ES-I3 (cell line): ENCODE measurements around the gene CSPG4.
"Not testable (repeated sequence)": the region's sequence is repeated elsewhere in the genome, so short reads cannot be mapped to it uniquely, and the experiment has no call there.

Experiments
- H3K36me3 ChIP-seq: 2 replicates; pipeline ENCODE4 v1.6.1; 2013; ENCODE audit warnings: mild to moderate bottlenecking, low read length, control low read depth, moderate library complexity; ENCODE audit not compliant: insufficient read depth
- H3K4me1 ChIP-seq: 2 replicates; pipeline ENCODE4 v1.6.1; 2013; ENCODE audit warnings: mild to moderate bottlenecking, control low read depth, low read length; ENCODE audit not compliant: insufficient read depth
- H3K9ac ChIP-seq: 2 replicates; pipeline ENCODE4 v1.6.1; 2013; ENCODE audit warnings: low read depth, mild to moderate bottlenecking, low read length, moderate library complexity
- H3K9me3 ChIP-seq: 2 replicates; pipeline ENCODE4 v1.6.1; 2013; ENCODE audit warnings: mild to moderate bottlenecking, low read length, moderate library complexity; ENCODE audit not compliant: control insufficient read depth, insufficient read depth

CSPG4 gene, protein sequence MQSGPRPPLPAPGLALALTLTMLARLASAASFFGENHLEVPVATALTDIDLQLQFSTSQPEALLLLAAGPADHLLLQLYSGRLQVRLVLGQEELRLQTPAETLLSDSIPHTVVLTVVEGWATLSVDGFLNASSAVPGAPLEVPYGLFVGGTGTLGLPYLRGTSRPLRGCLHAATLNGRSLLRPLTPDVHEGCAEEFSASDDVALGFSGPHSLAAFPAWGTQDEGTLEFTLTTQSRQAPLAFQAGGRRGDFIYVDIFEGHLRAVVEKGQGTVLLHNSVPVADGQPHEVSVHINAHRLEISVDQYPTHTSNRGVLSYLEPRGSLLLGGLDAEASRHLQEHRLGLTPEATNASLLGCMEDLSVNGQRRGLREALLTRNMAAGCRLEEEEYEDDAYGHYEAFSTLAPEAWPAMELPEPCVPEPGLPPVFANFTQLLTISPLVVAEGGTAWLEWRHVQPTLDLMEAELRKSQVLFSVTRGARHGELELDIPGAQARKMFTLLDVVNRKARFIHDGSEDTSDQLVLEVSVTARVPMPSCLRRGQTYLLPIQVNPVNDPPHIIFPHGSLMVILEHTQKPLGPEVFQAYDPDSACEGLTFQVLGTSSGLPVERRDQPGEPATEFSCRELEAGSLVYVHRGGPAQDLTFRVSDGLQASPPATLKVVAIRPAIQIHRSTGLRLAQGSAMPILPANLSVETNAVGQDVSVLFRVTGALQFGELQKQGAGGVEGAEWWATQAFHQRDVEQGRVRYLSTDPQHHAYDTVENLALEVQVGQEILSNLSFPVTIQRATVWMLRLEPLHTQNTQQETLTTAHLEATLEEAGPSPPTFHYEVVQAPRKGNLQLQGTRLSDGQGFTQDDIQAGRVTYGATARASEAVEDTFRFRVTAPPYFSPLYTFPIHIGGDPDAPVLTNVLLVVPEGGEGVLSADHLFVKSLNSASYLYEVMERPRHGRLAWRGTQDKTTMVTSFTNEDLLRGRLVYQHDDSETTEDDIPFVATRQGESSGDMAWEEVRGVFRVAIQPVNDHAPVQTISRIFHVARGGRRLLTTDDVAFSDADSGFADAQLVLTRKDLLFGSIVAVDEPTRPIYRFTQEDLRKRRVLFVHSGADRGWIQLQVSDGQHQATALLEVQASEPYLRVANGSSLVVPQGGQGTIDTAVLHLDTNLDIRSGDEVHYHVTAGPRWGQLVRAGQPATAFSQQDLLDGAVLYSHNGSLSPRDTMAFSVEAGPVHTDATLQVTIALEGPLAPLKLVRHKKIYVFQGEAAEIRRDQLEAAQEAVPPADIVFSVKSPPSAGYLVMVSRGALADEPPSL (N-terminal part only)

DNA sequence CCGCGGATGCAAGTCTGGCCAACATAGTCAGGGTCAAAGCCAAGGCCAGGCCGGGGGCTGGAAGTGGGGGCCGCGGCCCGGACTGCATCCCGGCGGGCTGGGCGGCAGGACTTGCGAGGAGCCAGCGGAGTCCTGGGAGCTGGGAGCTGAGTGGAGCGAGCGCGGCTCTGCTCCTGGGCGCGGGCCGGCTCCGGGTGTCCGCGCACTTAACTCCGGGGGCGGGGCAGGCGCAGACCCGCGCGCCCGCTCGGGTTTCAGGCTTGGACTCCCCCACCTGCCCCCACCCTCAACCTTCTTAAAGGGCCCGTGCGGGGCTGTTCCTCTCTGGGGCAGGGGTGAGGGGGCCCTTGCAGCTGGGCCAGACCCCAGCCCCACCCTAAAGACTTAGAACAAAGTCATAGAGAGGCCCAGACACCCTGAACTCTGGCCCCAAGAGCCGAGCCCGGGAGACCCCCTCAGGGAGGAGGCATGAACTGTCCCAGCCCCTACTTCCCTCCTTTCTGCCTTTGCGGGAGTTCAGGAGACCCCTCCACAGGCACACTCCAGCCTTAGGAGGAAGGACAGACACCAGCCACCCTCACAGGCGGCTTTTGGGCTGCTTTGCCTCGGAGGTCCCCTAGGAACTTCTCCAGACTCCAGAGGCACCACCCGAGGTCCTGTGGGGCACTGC, at the start of gene CSPG4:
CSPG4 (minus strand) TSS at position 181 of the 670 bp plus-strand sequence; CDS start at position 88, 93 bp downstream.
- H3K36me3 ChIP-seq, result no peaks in the 10 kb centered on the region
- peaks cover 9% of the 10 kb centered on the region; the same call in 1 of the 2 replicates for H3K4me1 ChIP-seq
- H3K9me3 ChIP-seq, result no peaks in the 10 kb centered on the region
- H3K9ac ChIP-seq, result peak within 1 kb of the TSS; percentile 74

DNA sequence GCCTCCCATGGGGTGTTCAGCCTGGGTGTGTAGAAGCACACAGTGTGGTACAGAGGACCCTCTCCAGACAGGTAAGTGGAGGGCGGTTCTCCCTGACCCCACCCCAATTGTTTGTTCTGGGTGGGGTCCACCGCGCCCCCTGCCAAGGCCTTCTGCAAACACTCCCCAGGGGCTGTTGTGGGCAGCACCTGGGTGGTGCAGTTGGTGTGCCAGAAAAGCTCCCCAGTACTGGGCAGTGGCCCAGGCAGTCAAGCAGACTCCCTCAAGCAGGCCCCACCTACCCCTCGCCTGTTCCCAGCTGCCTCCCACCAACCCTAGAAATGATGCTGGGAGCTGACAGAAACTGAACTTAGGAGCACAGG, 49.7 kb upstream of the CSPG4 start:
- H3K9ac ChIP-seq, H3K9me3 ChIP-seq, H3K4me1 ChIP-seq, H3K36me3 ChIP-seq: not testable (repeated sequence)

DNA sequence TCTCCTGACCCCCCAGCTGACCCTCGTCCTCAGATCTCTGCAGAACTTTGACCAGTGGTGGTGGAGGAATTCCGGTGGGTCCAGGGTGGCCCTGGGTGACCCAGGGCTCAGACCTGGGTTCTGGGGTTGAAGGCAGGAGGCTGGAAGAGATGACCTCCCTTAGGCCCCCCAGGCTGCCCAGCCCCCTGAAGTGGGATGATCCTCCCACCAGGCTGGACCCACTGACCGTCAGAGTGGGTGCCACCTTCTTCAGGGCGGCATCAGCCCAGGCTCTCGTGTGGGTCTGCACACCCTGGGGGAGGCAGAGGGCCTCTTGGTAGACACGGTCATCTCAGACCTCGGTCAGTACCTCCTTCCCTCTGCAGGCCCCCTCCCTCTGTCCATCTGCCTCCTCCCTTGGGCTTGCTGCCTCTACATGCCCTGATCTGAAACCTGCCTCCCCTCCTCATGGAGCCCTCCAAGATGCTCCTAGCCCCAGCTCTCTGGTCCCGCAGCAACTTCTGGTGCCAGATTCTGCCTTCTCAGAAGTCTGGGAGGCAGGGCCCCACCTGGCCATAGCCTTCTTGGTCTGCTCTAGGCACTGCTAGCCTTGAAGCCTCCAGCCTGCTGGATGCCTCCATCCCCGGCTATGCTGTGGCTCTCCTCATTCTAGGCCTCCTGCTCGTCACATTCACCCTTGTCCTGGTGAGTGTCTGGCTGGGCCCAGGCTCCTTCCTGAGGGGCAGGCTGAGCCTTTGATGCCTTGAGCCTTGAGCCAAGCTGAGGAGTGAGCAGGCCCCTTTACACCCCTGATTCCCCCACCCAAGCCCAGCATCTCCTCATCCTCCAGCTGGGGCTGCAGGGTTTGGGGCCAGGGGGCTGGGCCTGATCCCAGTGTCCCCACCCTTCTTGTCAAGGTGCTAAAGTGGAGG, 49.1 kb upstream of the CSPG4 start:
- no peaks in the 10 kb centered on the region for H3K36me3 ChIP-seq
- no peaks in the 10 kb centered on the region for H3K4me1 ChIP-seq

DNA sequence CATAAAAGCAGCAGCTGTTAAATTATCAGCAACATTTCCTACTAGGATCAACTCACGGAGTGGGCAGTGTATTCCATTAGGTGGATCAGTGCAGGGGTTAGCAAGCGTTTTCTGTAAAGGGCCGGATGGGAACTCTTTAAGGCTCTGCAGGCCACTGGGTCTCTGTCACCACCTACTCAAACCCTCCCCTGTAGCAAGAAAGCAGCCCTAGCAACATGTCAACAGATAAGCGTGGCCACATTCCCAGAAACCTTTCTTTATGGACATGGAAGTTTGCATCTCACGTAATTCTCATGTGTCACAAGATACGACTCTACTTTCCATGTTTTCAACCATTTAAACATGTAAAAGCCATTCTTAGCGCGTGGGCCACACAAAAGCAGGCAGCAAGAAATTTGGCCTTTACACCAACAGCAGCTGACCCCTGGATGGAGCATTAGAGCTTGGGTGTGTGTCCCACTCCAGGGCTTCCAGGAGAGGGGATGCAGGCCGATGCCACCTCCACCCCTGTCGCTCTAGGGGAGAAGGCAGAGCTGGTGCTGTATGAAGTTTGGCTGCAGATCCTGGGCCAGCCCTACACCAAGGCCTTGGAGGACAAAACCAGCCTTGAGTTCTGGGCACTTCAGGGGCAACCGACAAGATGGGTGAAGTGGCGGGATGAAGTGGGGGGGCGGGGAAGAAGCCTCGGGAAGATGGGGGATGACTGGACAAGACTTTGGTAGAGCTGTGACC, 48.2 kb upstream of the CSPG4 start:
- no peaks in the 10 kb centered on the region for H3K9me3 ChIP-seq

More for the DNA sequence above, 49.1 kb upstream of the CSPG4 start:
- Histone ChIP-seq H3K9me3 (no peaks in the 10 kb centered on the region), H3K9ac (no peak overlapping the region)

DNA sequence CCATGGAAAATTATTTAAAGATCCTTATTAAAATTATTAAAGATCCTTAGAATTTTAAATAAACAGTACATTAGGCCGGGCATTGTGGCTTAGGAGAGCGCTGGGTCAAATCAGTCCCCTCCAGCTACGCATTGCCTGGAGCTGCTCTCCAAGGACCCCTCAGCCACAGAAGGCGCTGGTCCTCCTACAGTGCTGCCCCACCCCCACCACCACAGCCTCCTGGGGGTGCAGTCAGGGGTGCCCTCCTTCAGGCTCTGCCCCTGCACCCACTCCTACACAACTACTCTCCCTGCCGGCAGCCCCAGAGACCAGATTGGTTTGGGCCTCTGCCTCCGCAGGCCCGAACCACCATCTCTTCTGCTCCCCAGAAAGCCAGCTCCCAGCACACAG, 47.5 kb upstream of the CSPG4 start:
- not testable (repeated sequence) for H3K36me3 ChIP-seq

More for the DNA sequence above, 48.2 kb upstream of the CSPG4 start:
- no peaks in the 10 kb centered on the region for H3K4me1 ChIP-seq
- H3K9ac ChIP-seq, result no peak overlapping the region
- H3K36me3 ChIP-seq, result no peaks in the 10 kb centered on the region

DNA sequence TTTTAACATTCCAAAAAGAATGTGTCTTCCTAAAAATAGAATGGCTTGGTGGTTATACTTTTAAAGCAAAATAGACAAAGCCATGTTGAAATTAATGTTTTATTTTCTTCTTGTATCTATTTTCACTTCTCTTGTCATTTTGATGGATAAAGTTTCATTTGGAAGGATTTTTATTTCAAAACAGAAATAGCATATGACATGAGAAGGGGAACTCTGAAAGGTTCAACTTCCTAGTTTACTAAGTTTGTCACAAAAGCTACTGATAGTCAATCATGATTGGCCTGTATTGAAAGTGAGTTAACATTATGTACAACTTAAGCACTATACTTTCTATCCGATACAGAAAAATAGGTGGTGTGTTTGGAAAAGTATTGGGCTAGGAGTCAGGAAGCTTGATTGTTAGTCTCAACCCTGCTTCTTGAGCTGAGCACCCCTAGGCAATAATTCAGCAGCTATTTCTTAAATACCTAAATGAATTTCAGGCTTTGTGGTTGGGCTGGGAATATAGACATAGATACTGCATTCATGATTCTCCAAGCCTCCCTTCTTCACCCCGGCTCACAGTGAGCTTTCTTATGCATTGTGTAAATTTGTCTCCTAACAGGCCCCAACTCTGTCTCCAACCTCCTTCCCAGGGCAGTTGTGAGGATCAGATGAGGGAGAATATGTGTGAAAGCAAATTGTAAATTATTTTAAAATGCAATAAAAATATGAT, 46.9 kb upstream of the CSPG4 start:
- Histone ChIP-seq H3K36me3 (no peaks in the 10 kb centered on the region), H3K4me1 (no peaks in the 10 kb centered on the region), H3K9ac (no peak overlapping the region), H3K9me3 (no peaks in the 10 kb centered on the region)

More for the DNA sequence above, 47.5 kb upstream of the CSPG4 start:
- H3K9ac ChIP-seq, H3K4me1 ChIP-seq, H3K9me3 ChIP-seq: not testable (repeated sequence)

DNA sequence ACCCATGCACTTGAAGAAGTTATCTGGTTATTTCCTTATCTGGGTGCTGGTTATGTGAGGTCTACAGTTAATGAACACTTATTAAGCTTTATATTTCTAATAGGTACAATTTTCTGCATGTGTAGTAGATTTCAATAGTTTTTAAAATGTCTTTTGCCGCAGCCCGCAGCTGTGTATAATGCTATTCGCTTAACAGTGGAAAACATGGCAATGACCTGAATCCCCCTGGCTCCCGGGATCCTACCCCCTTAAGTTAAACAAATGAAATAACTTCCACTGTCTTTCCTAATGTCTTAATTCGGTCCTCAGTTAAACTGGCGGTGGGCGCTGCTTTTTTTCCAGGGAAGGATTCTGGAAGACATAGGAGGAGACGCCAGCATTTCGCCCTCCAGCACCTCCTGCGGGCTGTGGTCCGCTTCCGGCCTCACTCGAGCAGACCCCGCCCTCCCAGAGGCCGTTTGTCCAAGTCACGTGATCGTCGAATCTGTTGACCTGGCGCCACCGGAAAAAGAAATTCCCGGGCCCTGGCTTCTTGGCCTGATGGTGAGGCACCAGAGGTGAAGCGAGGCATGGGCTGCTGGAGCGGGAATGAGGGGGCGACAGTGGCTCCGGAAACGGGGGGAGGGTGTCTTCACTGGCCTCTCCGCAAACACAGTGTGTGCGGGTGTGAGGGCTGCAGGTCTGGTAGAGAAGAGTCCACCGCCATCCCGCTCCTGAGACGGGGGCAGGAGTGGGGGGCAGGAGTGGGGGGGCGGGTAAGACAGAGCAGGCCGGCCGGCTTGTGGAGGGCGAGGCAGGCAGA, 45.6 kb upstream of the CSPG4 start:
- no peaks in the 10 kb centered on the region for H3K36me3 ChIP-seq
- peak overlapping the region; percentile 85 for H3K9ac ChIP-seq
- H3K4me1 ChIP-seq, result no peaks in the 10 kb centered on the region
- H3K9me3 ChIP-seq, result no peaks in the 10 kb centered on the region

DNA sequence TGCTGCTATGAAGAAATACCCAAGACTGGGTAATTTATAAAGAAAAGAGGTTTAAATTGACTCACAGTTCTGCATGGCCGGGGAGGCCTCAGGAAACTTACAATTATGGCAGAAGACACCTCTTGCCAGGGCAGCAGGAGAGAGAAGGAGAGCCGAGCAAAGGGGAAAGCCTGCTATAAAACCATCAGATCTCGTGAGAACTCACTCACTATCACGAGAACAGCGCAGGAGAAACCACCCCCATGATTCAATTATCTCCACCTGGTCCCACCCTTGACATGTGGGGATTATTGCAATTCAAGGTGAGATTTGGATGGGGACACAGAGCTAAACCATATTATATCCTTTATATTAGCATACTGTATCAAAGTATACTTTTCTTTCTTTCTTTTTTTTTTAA, 42.2 kb upstream of the CSPG4 start:
- H3K9me3 ChIP-seq, H3K9ac ChIP-seq, H3K36me3 ChIP-seq, H3K4me1 ChIP-seq: not testable (repeated sequence)

DNA sequence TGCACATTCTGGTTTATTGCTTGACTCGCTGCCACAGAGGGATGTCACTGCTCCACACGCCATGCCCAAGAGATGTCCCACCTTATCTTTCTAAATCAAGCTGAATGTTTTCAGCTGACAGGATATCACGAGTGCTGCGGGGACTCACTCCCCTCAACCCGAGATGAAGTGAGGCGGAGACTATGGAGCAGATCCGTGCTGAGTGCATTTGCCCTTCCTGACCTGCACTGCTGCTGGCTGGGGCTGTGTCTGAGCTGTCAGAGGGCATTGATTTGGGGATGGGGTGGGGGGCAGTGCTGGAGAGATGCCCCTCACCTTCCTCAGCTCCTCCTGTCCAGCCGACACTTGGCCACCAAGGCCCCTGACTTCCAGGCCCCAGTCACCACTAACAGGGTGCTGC, 40.5 kb upstream of the CSPG4 start:
- Histone ChIP-seq H3K9me3 (no peaks in the 10 kb centered on the region), H3K4me1 (no peaks in the 10 kb centered on the region), H3K36me3 (no peaks in the 10 kb centered on the region), H3K9ac (no peak overlapping the region)

DNA sequence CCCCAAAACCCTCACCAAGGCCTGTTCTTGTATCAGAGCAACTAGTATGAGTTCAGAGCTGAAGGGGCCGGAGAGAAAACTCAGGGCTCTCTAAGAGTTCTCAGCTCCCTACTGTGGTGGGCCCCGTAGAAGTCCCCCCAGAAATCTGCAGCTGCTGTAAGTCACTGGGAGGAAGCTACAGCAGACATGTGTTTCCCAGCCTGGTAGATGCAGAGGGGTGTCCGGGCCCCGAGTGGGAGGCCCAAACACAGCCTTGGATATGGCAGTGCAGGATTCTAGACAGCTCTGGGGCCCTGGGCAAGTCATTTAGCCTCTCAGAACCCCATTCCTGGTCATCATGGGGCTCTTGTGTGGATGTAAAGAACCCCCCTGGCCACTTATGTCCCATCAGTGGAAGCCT, 39.2 kb upstream of the CSPG4 start:
- no peaks in the 10 kb centered on the region for H3K4me1 ChIP-seq
- H3K9ac ChIP-seq, result no peak overlapping the region
- H3K9me3 ChIP-seq, result no peaks in the 10 kb centered on the region
- no peaks in the 10 kb centered on the region for H3K36me3 ChIP-seq

DNA sequence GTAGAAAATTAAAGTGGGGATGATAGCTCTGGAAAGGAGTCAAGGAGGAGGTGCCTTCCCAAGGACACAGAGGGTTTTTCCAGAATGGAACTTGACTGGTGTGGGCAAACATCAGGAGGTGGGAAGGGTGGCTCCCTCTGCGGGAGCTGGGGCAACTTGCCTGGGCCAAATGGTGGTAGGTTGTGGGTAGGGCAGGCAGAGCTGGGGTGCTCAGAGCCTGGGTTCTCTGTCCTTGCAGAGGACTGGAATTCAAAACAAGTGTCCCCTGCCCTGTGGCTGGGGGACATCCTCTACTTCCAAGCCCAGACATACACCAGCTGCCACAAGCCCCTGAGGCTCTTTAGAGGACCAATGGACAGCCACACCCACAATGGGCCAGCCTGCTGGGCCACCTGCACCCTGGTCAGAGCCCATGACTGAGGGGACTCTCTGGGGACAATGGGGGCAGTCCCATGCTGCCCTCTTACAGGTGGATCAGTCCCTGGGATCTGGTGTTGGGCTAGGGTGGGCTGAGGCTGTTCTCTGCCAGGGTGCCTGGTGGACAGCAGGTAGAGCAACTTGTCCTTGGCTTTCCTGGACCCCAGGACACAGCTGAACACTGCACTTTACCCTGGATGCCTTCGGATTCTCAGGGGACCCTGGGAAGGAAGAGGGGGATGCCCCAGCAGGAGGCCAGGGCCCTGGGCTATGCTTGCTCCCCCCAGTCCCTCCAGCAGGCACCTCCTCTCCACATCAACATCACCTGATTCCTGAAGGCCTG, 38.6 kb upstream of the CSPG4 start:
- H3K4me1 ChIP-seq, result no peaks in the 10 kb centered on the region
- no peaks in the 10 kb centered on the region for H3K9me3 ChIP-seq
- H3K9ac ChIP-seq, result no peak overlapping the region
- no peaks in the 10 kb centered on the region for H3K36me3 ChIP-seq
